ENCODE data around the gene SUCLG1. TPM values are rescaled to one million over a fixed set of nuclear protein-coding genes. Genes with fewer than 3 reads are reported as not detected.

The SUCLG1 gene
- 32.7 and 39.7 TPM in 2 replicates for polyA plus RNA-seq (2012; rRNA removed)
- 38.1 and 44.1 TPM in 2 replicates for polyA plus RNA-seq (2012; cell fraction: cytosol; rRNA removed)
- 27.5 and 31.6 TPM in 2 replicates for polyA plus RNA-seq (2012; cell fraction: nucleus; rRNA removed)

DNA sequence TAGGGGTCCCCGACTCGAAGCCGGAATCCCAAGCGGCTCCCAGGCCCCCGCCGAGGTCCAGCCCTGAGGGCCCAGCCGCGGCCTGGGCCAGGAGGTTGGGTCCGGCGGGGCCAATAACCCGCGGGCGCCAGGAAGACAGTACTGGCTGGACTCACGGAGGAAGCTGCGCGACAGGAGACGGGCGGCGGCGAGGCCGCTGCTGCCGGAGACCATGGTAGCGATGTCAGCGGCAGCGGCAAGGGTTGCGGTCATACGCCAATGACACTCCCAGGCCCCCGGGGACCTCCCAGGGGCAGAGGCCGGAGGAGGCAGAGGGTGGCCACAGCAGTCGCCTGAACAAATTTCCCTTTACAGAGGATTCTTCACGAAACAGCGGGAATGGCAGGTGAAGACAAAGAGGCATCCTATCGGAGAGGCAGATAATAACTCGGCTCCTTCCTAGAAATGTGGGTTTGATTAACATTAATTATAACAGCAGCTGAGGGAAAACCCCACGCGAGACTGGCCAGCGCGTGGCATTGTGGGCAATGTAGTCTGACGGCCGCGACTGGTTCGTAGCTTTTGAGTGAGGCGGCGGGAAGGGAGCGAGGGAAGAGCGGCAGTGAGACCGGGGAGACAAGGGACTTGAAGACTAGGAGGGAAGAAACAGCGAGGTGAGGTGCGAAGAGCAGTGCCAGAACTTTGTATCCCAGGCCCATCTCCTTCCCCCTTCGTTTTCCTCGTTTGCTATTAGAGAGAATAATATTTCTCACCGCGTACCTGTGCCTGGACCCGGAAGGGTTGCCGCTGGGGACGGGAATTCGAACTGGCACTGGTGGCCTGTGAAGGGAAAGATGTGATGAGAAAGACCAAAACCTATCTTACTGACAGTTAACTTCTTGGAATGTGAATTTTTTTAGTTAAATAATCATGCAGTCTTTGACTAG, at the start of gene SUCLG1:
TSS of gene SUCLG1 (minus strand) at position 263 of the 926 bp plus-strand sequence. CDS start at position 252, 11 bp downstream.
- Histone ChIP-seq H3K27ac (ENCODE audit: low read depth in 2 of 2, low read length in 1 of 2) (peak within 1 kb of the TSS; percentile 70 to 94), H3K9ac (peak within 1 kb of the TSS; percentile 81), H3K4me1 (ENCODE audit: control insufficient read depth in 1 of 2, insufficient read depth in 2 of 2, low read depth in 1 of 2, low read length in 1 of 2) (peaks cover 7 to 17% of the 10 kb centered on the region in 2 experiments; a peak in 3 of 4 replicates), H3K4me3 (ENCODE audit: low read depth in 2 of 2, low read length in 1 of 2) (peak within 1 kb of the TSS; percentile 80 to 98), H3K9me3 (no peaks in the 10 kb centered on the region), H3K4me2 (peak within 1 kb of the TSS; percentile 79), H4K20me1 (ENCODE audit: insufficient read depth) (0 out of 2 replicates have a peak, but pooled peaks cover 3% of the 10 kb centered on the region), H3K27me3 (ENCODE audit: insufficient read depth) (no peaks in the 10 kb centered on the region), H3K79me2 (ENCODE audit: insufficient read depth) (peaks cover 48% of the 10 kb centered on the region), H3F3A (replicated peaks; ENCODE audit: insufficient read depth) (no peaks in the 10 kb centered on the region), H3K36me3 (replicated peaks in 1 of 2; ENCODE audit: control insufficient read depth in 1 of 2, insufficient read depth in 2 of 2, low read length in 1 of 2) (no peaks in the 10 kb centered on the region), H2AFZ (ENCODE audit: low read depth) (peak within 1 kb of the TSS; percentile 71), H3K9me2 (no peaks in the 10 kb centered on the region)
- under 1% methylated on average over 28 of the region's 57 CpGs for WGBS (ENCODE audit: low lambda C conversion rate)
- DNase-seq, result peak; percentile 91
- POLR2A ChIA-PET, result interaction anchor here (0.6 kb wide), 1 partner anchor 446 kb away, joined by 3 read pairs; the partner anchor contains the start of gene TMSB10
- TF ChIP-seq TCF12 (IDR thresholded peaks at IDR 0.05), result peak; percentile 33
- no peak for TF ChIP-seq SIN3A (IDR thresholded peaks at IDR 0.05; ENCODE audit: borderline replicate concordance, low read depth, low read length)
- peak; percentile 37; the same call in 1 of the 2 replicates for TF ChIP-seq POLR2AphosphoS5 (IDR thresholded peaks at IDR 0.05; ENCODE audit: low read depth, low read length)
- no peak for TF ChIP-seq FOXM1 (IDR thresholded peaks at IDR 0.05; ENCODE audit: low read depth)
- peak; percentile 56; the same call in 1 of the 2 replicates for TF ChIP-seq ELF1 (IDR thresholded peaks at IDR 0.05)
- TF ChIP-seq JUND (IDR thresholded peaks at IDR 0.05), result no peak
- TF ChIP-seq GABPA (IDR thresholded peaks at IDR 0.05; ENCODE audit: low read depth), result 0 out of 2 replicates have a peak, but pooled peaks have one; percentile 13
- TF ChIP-seq NRF1 (IDR thresholded peaks at IDR 0.05; ENCODE audit: low read depth, low read length), result no peak
- peak; percentile 61; the same call in 1 of the 2 replicates for TF ChIP-seq YY1 (IDR thresholded peaks at IDR 0.05; ENCODE audit: low read depth)
- peak; percentile 94 for TF ChIP-seq ZBTB33 (IDR thresholded peaks at IDR 0.05; ENCODE audit: borderline replicate concordance, low read depth)
- TF ChIP-seq, protein P1, sequence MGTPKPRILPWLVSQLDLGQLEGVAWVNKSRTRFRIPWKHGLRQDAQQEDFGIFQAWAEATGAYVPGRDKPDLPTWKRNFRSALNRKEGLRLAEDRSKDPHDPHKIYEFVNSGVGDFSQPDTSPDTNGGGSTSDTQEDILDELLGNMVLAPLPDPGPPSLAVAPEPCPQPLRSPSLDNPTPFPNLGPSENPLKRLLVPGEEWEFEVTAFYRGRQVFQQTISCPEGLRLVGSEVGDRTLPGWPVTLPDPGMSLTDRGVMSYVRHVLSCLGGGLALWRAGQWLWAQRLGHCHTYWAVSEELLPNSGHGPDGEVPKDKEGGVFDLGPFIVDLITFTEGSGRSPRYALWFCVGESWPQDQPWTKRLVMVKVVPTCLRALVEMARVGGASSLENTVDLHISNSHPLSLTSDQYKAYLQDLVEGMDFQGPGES (IDR thresholded peaks at IDR 0.05; ENCODE audit: low read depth, low read length), result 0 out of 2 replicates have a peak, but pooled peaks have one; percentile 1
- no peak for TF ChIP-seq GATA2 (CRISPR knock-in tag; IDR thresholded peaks at IDR 0.05)
- TF ChIP-seq RCOR1 (IDR thresholded peaks at IDR 0.05; ENCODE audit: low read length), result no peak
- no peak for TF ChIP-seq NFIC (IDR thresholded peaks at IDR 0.05; ENCODE audit: borderline replicate concordance)
- TF ChIP-seq EP300 (IDR thresholded peaks at IDR 0.05; ENCODE audit: borderline replicate concordance in 1 of 2, low read depth in 1 of 2, low read length in 1 of 2), result 0 out of 4 replicates have a peak, but pooled peaks of 1 of the 2 experiments have one; percentile 20
- TF ChIP-seq REST (IDR thresholded peaks at IDR 0.05; ENCODE audit: low read depth, low read length), result no peak
- no peak for TF ChIP-seq MEF2A (IDR thresholded peaks at IDR 0.05; ENCODE audit: borderline replicate concordance, low read depth)
- TF ChIP-seq SMC3 (IDR thresholded peaks at IDR 0.05; ENCODE audit: low read depth, low read length), result no peak
- TF ChIP-seq CHD2 (IDR thresholded peaks at IDR 0.05; ENCODE audit: low read length, partially characterized antibody), result peak; percentile 98
- TF ChIP-seq MAX (IDR thresholded peaks at IDR 0.05; ENCODE audit: low read depth), result peak; percentile 86
- TF ChIP-seq RXRA (IDR thresholded peaks at IDR 0.05; ENCODE audit: borderline replicate concordance, low read depth), result no peak
- TF ChIP-seq MXI1 (IDR thresholded peaks at IDR 0.05; ENCODE audit: low read depth, low read length), result peak; percentile 88
- no peak for TF ChIP-seq CTCF (IDR thresholded peaks at IDR 0.05)
- CTCF ChIA-PET, result interaction anchor here (0.6 to 1.1 kb wide), 2 partner anchors 34 to 421 kb away, joined by 3 read pairs; no protein-coding TSS in a partner anchor

Data from SK-N-SH (cell line).